Measurements from ENCODE around the gene SIT1. TPM values are rescaled to one million over a fixed set of nuclear protein-coding genes. Genes with fewer than 3 reads are reported as not detected.

The SIT1 gene
- polyA plus RNA-seq, 1 donor (not counting 4 experiments of a cell fraction or from before 2014, with no cell fraction given), result not detected

DNA sequence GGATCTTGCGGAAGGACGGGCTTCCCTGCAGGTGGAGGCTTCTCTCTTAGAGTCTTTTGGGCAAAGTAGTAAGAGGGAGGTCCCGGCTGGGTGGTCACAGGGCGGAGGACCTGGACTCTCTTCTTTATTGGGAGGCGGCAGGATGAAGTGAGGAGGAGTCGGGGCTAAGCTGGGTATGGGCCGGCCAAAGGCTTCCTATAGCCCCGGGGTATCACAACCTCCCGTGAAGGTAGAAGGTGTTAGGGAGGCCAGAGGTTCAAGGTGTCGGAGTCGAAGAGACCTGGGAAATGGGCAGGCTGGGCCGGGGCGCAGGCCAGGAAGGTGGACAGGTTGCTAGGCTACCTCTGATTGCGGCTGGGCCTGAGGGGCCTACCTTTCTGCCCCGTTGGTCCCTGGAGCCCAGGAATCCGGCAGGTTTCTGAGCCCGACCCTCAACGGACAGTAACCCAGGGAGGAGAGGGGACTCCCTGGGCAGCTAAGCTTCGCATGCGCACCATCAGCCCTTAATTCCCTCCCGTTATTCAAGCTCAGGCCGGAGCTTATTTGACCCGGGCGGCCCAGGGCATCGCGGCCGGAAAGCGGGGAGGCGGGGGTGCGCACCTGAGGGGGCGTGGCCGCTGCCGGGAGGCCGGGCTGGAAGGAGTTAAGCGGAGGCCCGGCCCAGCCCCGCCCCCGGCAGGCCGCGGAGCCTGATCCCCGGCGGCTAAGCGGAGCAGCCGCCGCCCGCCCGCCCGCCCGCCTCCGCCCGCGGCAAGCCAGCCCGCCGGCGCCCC is 46.0 kb downstream of the SIT1 start, which contains the start of gene TESK1:
TSS of gene TESK1 (plus strand) at position 685 of the 773 bp plus-strand sequence. CDS start 358 bp downstream, outside the sequence.
- no peak for FAIRE-seq
- Histone ChIP-seq H3K9ac (ENCODE audit: control insufficient read depth, extremely low read depth, insufficient read depth, low read length) (peak within 1 kb of the TSS; percentile 75), H3K4me2 (ENCODE audit: control insufficient read depth, extremely low read depth, insufficient read depth, low read depth, low read length) (peak within 1 kb of the TSS; percentile 100), H3K27me3 (ENCODE audit: control insufficient read depth, extremely low read depth, insufficient read depth, low read length) (no peaks in the 10 kb centered on the region), H3K9me3 (ENCODE audit: control insufficient read depth, low read depth, low read length) (no peaks in the 10 kb centered on the region), H3K27ac (ENCODE audit: control insufficient read depth, insufficient read depth, low read length) (peak within 1 kb of the TSS; percentile 78), H3K4me3 (ENCODE audit: control insufficient read depth in 2 of 3, extremely low read depth in 1 of 3, insufficient read depth in 2 of 3, low read depth in 1 of 3, low read length in 3 of 3) (peak within 1 kb of the TSS; percentile 68 to 93 (median 80)), H3K79me2 (ENCODE audit: control insufficient read depth, insufficient read depth, low read length) (peaks cover 9% of the 10 kb centered on the region), H4K20me1 (ENCODE audit: control insufficient read depth, extremely low read depth, insufficient read depth, low read length) (no peaks in the 10 kb centered on the region), H3K9me1 (ENCODE audit: control insufficient read depth, extremely low read depth, insufficient read depth, low read length) (no peaks in the 10 kb centered on the region), H2AFZ (ENCODE audit: control insufficient read depth, low read length) (peak within 1 kb of the TSS; percentile 98), H3K36me3 (ENCODE audit: control insufficient read depth in 2 of 2, extremely low read depth in 1 of 2, insufficient read depth in 2 of 2, low read length in 2 of 2) (peaks cover 8 to 20% of the 10 kb centered on the region in 2 experiments), H3K4me1 (ENCODE audit: control insufficient read depth, extremely low read depth, insufficient read depth, low read length) (peaks cover 19% of the 10 kb centered on the region)
- TF ChIP-seq EZH2 (IDR thresholded peaks at IDR 0.05; ENCODE audit: low read length), result no peak
- dilution Hi-C loops (cut with MboI; ENCODE audit: extremely low pct_ligation_motif_present, low sequenced_read_pairs), result no loop called here
- DNase-seq (ENCODE audit: low read depth, low spot score), result peak; percentile 17

DNA sequence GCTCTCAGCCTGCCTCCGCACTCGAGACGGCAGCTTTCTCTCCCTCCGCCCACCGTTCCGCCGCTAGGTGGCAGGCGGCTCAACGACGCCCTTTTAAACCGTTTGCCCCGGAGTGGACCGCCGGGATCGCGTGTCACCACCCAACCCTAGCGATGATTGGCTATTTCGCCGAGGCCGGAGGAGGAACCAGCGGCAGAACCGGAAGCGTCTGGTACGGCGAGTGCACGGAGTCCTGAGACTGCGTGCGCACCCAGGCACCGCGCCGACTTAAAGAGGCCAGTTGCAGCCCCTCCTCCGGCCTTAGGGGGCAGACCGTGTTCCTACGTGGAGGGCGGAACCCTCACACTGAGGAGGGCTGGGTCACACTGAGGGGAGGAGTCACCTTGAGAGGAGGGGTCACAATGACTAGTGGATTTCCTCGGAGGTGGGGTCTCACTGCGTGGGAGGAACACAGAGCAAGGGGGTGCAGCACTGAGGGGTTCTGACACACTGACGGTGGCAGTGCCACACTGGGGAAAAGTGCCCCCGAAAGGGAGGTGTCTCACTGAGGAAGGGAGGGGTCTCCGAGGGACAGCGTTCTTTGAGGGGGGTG is 46.6 kb downstream of the SIT1 start:
- DNase-seq (ENCODE audit: low read depth, low spot score), result peak; percentile 97
- H4K20me1 ChIP-seq (ENCODE audit: control insufficient read depth, extremely low read depth, insufficient read depth, low read length), result no peaks in the 10 kb centered on the region
- peak; percentile 92 for FAIRE-seq

More for the DNA sequence above, 46.6 kb downstream of the SIT1 start:
- no peaks in the 10 kb centered on the region for H3K27me3 ChIP-seq (ENCODE audit: control insufficient read depth, extremely low read depth, insufficient read depth, low read length)
- peak overlapping the region; percentile 78 for H3K27ac ChIP-seq (ENCODE audit: control insufficient read depth, insufficient read depth, low read length)
- no peaks in the 10 kb centered on the region for H3K9me1 ChIP-seq (ENCODE audit: control insufficient read depth, extremely low read depth, insufficient read depth, low read length)
- H3K36me3 ChIP-seq (ENCODE audit: control insufficient read depth in 2 of 2, extremely low read depth in 1 of 2, insufficient read depth in 2 of 2, low read length in 2 of 2), result peaks cover 4 to 14% of the 10 kb centered on the region in 2 experiments
- H2AFZ ChIP-seq (ENCODE audit: control insufficient read depth, low read length), result peak overlapping the region; percentile 98
- peaks cover 9% of the 10 kb centered on the region for H3K79me2 ChIP-seq (ENCODE audit: control insufficient read depth, insufficient read depth, low read length)
- dilution Hi-C loops (cut with MboI; ENCODE audit: extremely low pct_ligation_motif_present, low sequenced_read_pairs), result no loop called here
- peak overlapping the region; percentile 100 for H3K4me2 ChIP-seq (ENCODE audit: control insufficient read depth, extremely low read depth, insufficient read depth, low read depth, low read length)
- TF ChIP-seq, protein P1, sequence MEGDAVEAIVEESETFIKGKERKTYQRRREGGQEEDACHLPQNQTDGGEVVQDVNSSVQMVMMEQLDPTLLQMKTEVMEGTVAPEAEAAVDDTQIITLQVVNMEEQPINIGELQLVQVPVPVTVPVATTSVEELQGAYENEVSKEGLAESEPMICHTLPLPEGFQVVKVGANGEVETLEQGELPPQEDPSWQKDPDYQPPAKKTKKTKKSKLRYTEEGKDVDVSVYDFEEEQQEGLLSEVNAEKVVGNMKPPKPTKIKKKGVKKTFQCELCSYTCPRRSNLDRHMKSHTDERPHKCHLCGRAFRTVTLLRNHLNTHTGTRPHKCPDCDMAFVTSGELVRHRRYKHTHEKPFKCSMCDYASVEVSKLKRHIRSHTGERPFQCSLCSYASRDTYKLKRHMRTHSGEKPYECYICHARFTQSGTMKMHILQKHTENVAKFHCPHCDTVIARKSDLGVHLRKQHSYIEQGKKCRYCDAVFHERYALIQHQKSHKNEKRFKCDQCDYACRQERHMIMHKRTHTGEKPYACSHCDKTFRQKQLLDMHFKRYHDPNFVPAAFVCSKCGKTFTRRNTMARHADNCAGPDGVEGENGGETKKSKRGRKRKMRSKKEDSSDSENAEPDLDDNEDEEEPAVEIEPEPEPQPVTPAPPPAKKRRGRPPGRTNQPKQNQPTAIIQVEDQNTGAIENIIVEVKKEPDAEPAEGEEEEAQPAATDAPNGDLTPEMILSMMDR (optimal IDR thresholded peaks at IDR 0.05 in 1 of 3, IDR thresholded peaks at IDR 0.05 in 1 of 3, conservative IDR thresholded peaks at IDR 0.05 in 1 of 3; ENCODE audit: extremely low read depth in 1 of 3, insufficient read depth in 2 of 3, low read length in 3 of 3), result peak; percentile 87 to 96 (median 95)
- no peak for TF ChIP-seq EZH2 (IDR thresholded peaks at IDR 0.05; ENCODE audit: low read length)
- H3K9me3 ChIP-seq (ENCODE audit: control insufficient read depth, low read depth, low read length), result no peaks in the 10 kb centered on the region
- H3K4me1 ChIP-seq (ENCODE audit: control insufficient read depth, extremely low read depth, insufficient read depth, low read length), result peaks cover 19% of the 10 kb centered on the region
- H3K9ac ChIP-seq (ENCODE audit: control insufficient read depth, extremely low read depth, insufficient read depth, low read length), result peak overlapping the region; percentile 75
- peak overlapping the region; percentile 68 to 93 (median 78) for H3K4me3 ChIP-seq (ENCODE audit: control insufficient read depth in 2 of 3, extremely low read depth in 1 of 3, insufficient read depth in 2 of 3, low read depth in 1 of 3, low read length in 3 of 3)
